Suprapubic skin (tissue), 3 donors: ENCODE data around the gene ZNF70.

Experiments
- POLR2A ChIP-seq, 2 donors: fragments of 450-650 bp; IDR thresholded peaks; one replicate each; pipeline ENCODE4 v1.6.1; 2017; ENCODE audit warnings: antibody characterized with exemption in 2 of 2, mild to moderate bottlenecking in 2 of 2, moderate library complexity in 2 of 2
- TF ChIP-seq, protein P1 (sequence below), 2 donors: fragments of 200-600 bp in 1 of 2; fragments of 450-650 bp in 1 of 2; sonication (generic) in 1 of 2; IDR thresholded peaks; one replicate each; pipeline ENCODE4 v1.5.1; 2016 to 2019; ENCODE audit warnings: antibody characterized with exemption in 2 of 2, mild to moderate bottlenecking in 1 of 2, moderate library complexity in 1 of 2

DNA sequence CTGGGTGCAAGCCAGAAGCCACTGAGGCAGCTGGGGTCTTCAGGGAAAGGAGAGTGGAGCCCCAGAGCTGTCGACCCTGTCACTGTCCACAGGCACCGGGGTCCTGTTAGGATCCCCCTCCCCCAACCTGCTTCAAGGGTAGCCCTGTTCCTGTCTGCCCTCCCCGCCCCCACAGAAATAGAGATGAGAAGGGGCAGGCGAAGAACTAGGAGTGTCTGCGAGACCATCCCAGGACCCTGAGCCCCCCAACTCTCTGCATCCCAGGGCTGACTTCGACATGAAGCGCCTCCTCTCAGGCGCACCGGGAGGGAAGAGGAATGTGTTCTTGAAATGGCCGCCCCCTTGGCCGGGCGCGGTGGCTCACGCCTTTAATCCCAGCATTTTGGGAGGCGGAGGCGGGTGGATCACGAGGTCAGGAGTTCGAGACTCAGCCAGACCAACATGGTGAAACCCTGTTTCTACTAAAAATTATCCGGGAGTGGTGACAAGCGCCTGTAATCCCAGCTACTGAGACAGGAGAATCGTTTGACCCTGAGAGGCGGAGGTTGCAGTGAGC is 607 bp upstream of the ZNF70 start:
- TF ChIP-seq, protein P1, sequence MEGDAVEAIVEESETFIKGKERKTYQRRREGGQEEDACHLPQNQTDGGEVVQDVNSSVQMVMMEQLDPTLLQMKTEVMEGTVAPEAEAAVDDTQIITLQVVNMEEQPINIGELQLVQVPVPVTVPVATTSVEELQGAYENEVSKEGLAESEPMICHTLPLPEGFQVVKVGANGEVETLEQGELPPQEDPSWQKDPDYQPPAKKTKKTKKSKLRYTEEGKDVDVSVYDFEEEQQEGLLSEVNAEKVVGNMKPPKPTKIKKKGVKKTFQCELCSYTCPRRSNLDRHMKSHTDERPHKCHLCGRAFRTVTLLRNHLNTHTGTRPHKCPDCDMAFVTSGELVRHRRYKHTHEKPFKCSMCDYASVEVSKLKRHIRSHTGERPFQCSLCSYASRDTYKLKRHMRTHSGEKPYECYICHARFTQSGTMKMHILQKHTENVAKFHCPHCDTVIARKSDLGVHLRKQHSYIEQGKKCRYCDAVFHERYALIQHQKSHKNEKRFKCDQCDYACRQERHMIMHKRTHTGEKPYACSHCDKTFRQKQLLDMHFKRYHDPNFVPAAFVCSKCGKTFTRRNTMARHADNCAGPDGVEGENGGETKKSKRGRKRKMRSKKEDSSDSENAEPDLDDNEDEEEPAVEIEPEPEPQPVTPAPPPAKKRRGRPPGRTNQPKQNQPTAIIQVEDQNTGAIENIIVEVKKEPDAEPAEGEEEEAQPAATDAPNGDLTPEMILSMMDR (IDR thresholded peaks at IDR 0.05): no peak
- no peak for TF ChIP-seq POLR2A (IDR thresholded peaks at IDR 0.05)
